Neural progenitor cell (in vitro differentiated cells): ENCODE data around the gene GSTM4. TPM values are rescaled to one million over a fixed set of nuclear protein-coding genes. Genes with fewer than 3 reads are reported as not detected.

Experiments used
- DNase-seq: peaks from one replicate; pipeline ENCODE4 v3.0.0-alpha.2; 2016; ENCODE audit warnings: low spot score
- H2AFZ ChIP-seq: fragments of 200-600 bp; sonication (generic); replicated peaks from 2 replicates; pipeline ENCODE4 v1.6.1; 2016; ENCODE audit warnings: antibody characterized with exemption
- H3F3A ChIP-seq: fragments of 200-600 bp; sonication (generic); 2 replicates; pipeline ENCODE4 v1.6.1; 2016; ENCODE audit warnings: antibody characterized with exemption, low read depth
- H3K27ac ChIP-seq: fragments of 200-600 bp; sonication (generic); 2 replicates; pipeline ENCODE4 v1.5.1; 2016; ENCODE audit warnings: mild to moderate bottlenecking
- H3K27me3 ChIP-seq: fragments of 200-600 bp; sonication (generic); 2 replicates; pipeline ENCODE4 v1.6.1; 2016; ENCODE audit warnings: mild to moderate bottlenecking, moderate library complexity
- H3K36me3 ChIP-seq: fragments of 200-600 bp; sonication (generic); 2 replicates; pipeline ENCODE4 v1.5.1; 2016
- H3K4me1 ChIP-seq: fragments of 200-600 bp; sonication (generic); 2 replicates; pipeline ENCODE4 v1.6.1; 2016; ENCODE audit warnings: mixed run types
- H3K4me2 ChIP-seq: fragments of 200-600 bp; sonication (generic); 2 replicates; pipeline ENCODE4 v1.6.1; 2016
- H3K4me3 ChIP-seq: fragments of 200-600 bp; sonication (generic); 2 replicates; pipeline ENCODE4 v1.5.1; 2016
- H3K79me2 ChIP-seq: fragments of 200-600 bp; sonication (generic); 2 replicates; pipeline ENCODE4 v1.6.1; 2016; ENCODE audit warnings: low read depth
- H3K9ac ChIP-seq: fragments of 200-600 bp; sonication (generic); 2 replicates; pipeline ENCODE4 v1.6.1; 2016
- H3K9me3 ChIP-seq: fragments of 200-600 bp; sonication (generic); 2 replicates; pipeline ENCODE4 v1.5.1; 2016; ENCODE audit warnings: low read depth
- H4K20me1 ChIP-seq: fragments of 200-600 bp; sonication (generic); 2 replicates; pipeline ENCODE4 v1.6.1; 2016; ENCODE audit warnings: low read depth
- H3K27ac Mint-ChIP-seq: 3 replicates; pipeline ENCODE4 v1.8.0; 2021; ENCODE audit warnings: mixed read lengths
- H3K27me3 Mint-ChIP-seq: 2 replicates; pipeline ENCODE4 v1.8.0; 2022; ENCODE audit warnings: low read depth, mild to moderate bottlenecking, inconsistent platforms, moderate library complexity, mixed read lengths; ENCODE audit not compliant: insufficient read depth
- H3K36me3 Mint-ChIP-seq: 3 replicates; pipeline ENCODE4 v1.8.0; 2021; ENCODE audit warnings: mixed read lengths
- H3K4me1 Mint-ChIP-seq: 3 replicates; pipeline ENCODE4 v1.8.0; 2021; ENCODE audit warnings: mixed read lengths
- H3K4me3 Mint-ChIP-seq: 3 replicates; pipeline ENCODE4 v1.8.0; 2021; ENCODE audit warnings: mild to moderate bottlenecking, moderate library complexity, mixed read lengths
- H3K9me3 Mint-ChIP-seq: 3 replicates; pipeline ENCODE4 v1.8.0; 2020; ENCODE audit warnings: mixed read lengths
- CTCF ChIP-seq: fragments of 200-600 bp; sonication (generic); IDR thresholded peaks from 2 replicates; pipeline ENCODE4 v1.5.1; 2017; ENCODE audit warnings: antibody characterized with exemption, mild to moderate bottlenecking
- EZH2 ChIP-seq: fragments of 200-600 bp; sonication (generic); IDR thresholded peaks from 2 replicates; pipeline ENCODE4 v1.6.1; 2017; ENCODE audit warnings: antibody characterized with exemption, mild to moderate bottlenecking, moderate library complexity
- EZH2phosphoT487 ChIP-seq: fragments of 200-600 bp; sonication (generic); IDR thresholded peaks from 2 replicates; pipeline ENCODE4 v1.6.1; 2017; ENCODE audit warnings: antibody characterized with exemption
- total RNA-seq: library from RNA; depleted of rRNA; stranded (reverse); fragments of >200 nt; gene quantifications from 2 replicates; pipeline ENCODE4 v1.2.3, GENCODE V29; 2015; ENCODE audit warnings: low replicate concordance

Gene GSTM4
- total RNA-seq, 1 donor from 2014 or later, result 4.3 TPM

- Histone ChIP-seq H3K36me3 (no peaks in the 10 kb centered on the region), H3K9ac (no peak overlapping the region)
- no peak overlapping the region for H3K4me3 Mint-ChIP-seq
These were observed 30.0 kb upstream of the GSTM4 start for GRCh38 chr1:109625601-109626560.

GRCh38 chr1:109626682-109627408 lies 29.1 kb upstream of the GSTM4 start:
- H3F3A ChIP-seq, result no peaks in the 10 kb centered on the region
- H3K9ac ChIP-seq, result no peak overlapping the region
- Mint-ChIP-seq H3K27me3 (peaks cover 2% of the 10 kb centered on the region), H3K4me1 (peaks cover 22% of the 10 kb centered on the region), H3K4me3 (no peak overlapping the region), H3K27ac (no peak overlapping the region), H3K9me3 (no peaks in the 10 kb centered on the region), H3K36me3 (peaks cover 26% of the 10 kb centered on the region)
- H3K36me3 ChIP-seq, result no peaks in the 10 kb centered on the region
- TF ChIP-seq EZH2phosphoT487 (no peak), EZH2 (no peak), CTCF (no peak)
- no peaks in the 10 kb centered on the region for H3K27me3 ChIP-seq
- peaks cover 31% of the 10 kb centered on the region for H3K79me2 ChIP-seq
- H3K9me3 ChIP-seq, result no peaks in the 10 kb centered on the region
- H3K27ac ChIP-seq, result no peak overlapping the region
- no peak overlapping the region for H3K4me2 ChIP-seq
- no peak for DNase-seq
- no peak overlapping the region for H3K4me3 ChIP-seq
- peaks cover 23% of the 10 kb centered on the region for H4K20me1 ChIP-seq
- H3K4me1 ChIP-seq, result no peaks in the 10 kb centered on the region
- H2AFZ ChIP-seq, result no peak overlapping the region

More at GRCh38 chr1:109625601-109626560, 30.0 kb upstream of the GSTM4 start:
- TF ChIP-seq EZH2phosphoT487 (no peak), EZH2 (no peak), CTCF (no peak)
- H3K27ac Mint-ChIP-seq, result no peak overlapping the region
- H3F3A ChIP-seq, result no peaks in the 10 kb centered on the region
- peaks cover 29% of the 10 kb centered on the region for H4K20me1 ChIP-seq
- H3K36me3 Mint-ChIP-seq, result peaks cover 26% of the 10 kb centered on the region
- peaks cover 26% of the 10 kb centered on the region for H3K4me1 Mint-ChIP-seq
- H3K4me2 ChIP-seq, result no peak overlapping the region
- no peak overlapping the region for H2AFZ ChIP-seq
- H3K79me2 ChIP-seq, result peaks cover 40% of the 10 kb centered on the region
- H3K4me1 ChIP-seq, result peaks cover 4% of the 10 kb centered on the region
- H3K9me3 Mint-ChIP-seq, result no peaks in the 10 kb centered on the region
- no peaks in the 10 kb centered on the region for H3K9me3 ChIP-seq
- no peak overlapping the region for H3K4me3 ChIP-seq
- DNase-seq, result no peak
- H3K27me3 Mint-ChIP-seq, result peaks cover 5% of the 10 kb centered on the region
- H3K27ac ChIP-seq, result no peak overlapping the region
- no peaks in the 10 kb centered on the region for H3K27me3 ChIP-seq

GRCh38 chr1:109627692-109628399 lies 28.1 kb upstream of the GSTM4 start:
- Histone ChIP-seq H3K4me2 (no peak overlapping the region), H3K4me1 (peaks cover 9% of the 10 kb centered on the region), H3K79me2 (peaks cover 21% of the 10 kb centered on the region), H2AFZ (no peak overlapping the region), H3K27me3 (no peaks in the 10 kb centered on the region), H3K9ac (no peak overlapping the region), H3K4me3 (no peak overlapping the region), H3K36me3 (no peaks in the 10 kb centered on the region), H3K27ac (no peak overlapping the region), H3K9me3 (no peaks in the 10 kb centered on the region), H3F3A (peaks cover 4% of the 10 kb centered on the region), H4K20me1 (peaks cover 22% of the 10 kb centered on the region)
- no peak for TF ChIP-seq EZH2
- no peak for TF ChIP-seq CTCF
- TF ChIP-seq EZH2phosphoT487, result no peak
- Mint-ChIP-seq H3K27me3 (peaks cover 2% of the 10 kb centered on the region), H3K27ac (no peak overlapping the region), H3K9me3 (no peaks in the 10 kb centered on the region), H3K4me3 (no peak overlapping the region), H3K4me1 (peaks cover 14% of the 10 kb centered on the region), H3K36me3 (peaks cover 24% of the 10 kb centered on the region)
- DNase-seq, result no peak
